ENCODE results near the gene ARL16.

Gene ARL16

DNA sequence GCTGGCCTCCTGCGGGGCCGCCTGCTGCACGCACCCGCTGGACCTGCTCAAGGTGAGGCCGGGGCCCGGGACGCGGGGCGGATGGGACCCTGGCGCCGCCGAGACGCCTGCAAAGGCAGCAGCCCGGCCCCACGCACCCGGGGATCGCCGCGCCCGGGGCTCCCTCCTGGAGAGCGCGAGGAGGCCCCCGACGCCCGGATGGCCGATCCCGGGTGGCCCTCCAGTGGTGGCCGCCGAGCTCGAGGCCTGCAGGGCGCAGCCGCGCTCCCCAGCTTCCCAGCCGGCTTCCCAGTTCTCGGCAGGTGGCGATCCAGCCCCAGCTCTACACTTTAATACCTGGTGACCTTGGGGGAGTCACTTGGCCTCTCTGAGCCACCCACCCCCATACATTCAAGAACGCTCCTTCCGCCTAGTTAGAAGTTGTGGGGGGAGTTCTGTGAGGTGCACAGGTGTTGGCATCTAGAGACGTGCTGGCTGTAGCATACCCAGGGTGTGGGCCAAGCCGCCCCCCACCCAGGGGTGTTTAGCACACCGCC lies 28.9 kb upstream of the ARL16 start:
- no peak for DNase-seq

DNA sequence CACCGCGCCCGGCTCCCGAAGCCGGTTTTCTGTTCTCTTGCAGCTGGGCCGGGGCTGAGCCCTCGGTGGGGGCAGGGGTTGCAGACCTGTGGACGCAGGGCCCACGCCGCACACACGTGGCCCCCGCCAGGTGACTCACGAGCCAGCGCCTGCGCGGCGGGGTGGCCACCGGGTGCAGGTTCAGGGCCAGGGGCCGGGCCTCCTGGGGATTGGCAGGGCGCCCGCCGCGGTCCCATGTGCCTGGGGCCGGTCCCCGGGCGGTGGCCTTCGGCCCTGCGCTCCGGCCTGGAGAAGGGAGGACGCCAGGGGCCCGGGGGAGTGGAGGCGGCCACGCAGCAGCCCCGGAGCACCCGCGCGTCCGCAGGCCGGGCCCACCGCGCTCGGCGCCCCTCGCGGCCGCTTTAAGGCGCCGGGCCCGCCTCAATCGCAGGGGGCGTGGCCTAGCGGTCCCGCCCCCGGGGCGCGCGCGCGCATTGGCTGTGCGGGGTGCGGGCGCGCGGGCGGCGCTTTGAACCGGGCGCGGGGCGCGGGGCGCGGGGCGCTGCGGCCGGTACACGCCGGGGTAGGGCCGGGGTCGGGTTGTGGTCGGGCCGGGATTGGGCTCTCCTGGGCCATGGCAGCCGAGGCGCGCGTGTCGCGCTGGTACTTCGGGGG lies 28.3 kb upstream of the ARL16 start, which contains the start of gene SLC25A10:
Gene SLC25A10, plus strand, starts transcription at position 471 of the 654 bp plus-strand sequence. Its CDS starts 143 bp downstream, at position 614.
- peak; percentile 71 for DNase-seq

DNA sequence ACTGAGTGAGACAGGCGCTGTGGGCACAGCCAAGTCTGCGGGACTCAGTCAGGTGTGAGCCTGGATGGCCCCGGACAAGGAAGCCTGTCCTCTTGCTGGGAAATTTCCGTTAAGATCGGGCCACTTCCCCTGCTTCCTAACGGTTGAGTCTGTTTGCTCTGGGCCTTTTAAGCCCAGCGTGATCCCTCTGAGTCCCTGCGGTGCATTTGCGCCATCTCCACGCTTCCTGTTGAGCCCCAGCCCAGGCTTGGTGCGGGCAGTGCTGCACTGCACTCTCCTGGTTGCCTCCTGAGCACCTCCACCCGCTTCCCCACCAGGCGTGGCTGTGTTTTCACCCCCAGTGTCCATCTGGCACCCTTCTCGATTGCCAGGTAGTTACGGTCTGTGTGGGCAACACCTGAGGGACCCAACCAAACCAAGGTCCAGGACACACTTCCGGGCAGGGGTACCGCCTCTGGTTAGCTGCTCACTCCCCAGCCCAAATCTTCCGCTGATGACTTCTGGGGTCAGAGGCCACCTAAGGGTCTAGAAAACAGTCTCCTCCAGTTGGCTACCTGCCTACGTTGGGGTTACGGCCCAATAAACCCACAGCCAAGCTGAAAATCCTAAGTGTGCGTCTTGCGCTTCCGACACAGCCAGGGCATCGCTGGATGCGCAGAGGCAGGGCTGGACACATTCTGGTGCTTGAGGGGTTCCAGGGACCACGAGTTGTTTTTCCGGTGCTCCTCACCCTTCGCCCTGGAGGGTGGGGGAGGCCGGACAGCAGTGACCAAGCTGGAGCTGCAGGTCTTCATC lies 27.1 kb upstream of the ARL16 start:
- DNase-seq: no peak

DNA sequence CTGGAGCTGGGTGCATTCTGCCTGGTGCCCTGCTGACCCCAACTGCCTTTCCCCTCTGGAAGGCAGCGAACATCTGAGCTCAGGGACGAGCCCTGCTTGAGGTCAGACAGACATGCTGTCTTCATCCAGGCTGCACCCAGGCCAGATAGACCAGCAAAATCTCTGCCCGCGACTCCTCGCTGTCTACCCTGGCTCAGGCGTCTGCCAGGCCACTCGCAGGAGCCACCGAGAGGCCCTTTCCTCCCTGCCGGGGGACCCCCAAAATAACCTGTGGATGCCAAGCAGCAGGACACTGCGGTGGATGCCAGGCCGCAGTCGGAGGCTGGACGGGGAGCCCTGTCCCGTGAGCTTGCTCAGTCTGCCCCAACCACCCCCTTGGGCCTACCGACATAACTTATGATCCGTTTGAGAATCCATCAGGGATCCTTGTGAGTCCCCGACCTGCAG lies 25.2 kb upstream of the ARL16 start:
- no peak for DNase-seq

DNA sequence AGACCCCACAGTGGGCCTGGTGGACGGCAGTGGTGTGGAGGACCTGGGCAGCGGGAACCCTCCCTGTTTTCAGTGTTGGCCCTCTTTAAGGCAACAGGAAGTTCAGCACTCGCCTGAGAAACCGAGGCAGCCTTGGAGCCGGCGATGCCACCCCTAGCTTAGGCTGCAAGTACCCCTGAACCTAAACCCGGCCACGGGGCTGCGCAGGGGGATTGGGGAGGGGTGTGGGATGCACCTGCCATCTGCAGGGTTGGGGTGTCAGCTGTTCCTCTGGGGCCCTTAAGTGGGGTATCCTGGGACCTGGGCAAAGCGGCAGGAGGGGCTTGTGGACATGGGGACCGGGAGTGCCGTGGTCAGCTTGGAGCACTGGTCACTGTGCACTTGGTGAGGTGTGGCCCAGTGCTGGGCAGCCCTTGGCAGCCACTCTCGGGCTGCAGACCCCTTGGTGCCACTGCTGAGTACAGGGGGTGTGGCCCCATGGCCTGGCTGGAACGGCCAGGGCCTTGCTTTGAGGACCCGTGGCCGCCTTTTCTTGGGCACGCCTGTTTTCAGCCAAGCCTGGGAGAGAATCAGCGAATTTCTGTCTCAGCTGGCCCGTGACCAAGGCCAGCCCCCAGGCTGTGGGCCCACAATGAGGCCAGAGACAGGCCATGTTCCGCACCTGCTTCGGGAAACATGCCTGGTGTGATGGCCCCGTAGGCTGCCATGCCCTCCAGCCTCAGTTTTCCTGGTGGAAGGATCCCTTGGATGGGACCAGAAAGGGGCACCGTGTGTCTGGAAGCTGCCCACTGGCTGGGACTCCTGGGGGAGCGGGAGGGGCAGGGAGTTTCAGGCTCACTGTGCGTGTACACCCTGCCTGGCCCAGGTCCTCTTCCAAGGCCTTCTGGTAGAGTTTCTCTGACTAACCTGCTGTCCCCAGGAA lies 24.4 kb upstream of the ARL16 start:
- no peak for DNase-seq

DNA sequence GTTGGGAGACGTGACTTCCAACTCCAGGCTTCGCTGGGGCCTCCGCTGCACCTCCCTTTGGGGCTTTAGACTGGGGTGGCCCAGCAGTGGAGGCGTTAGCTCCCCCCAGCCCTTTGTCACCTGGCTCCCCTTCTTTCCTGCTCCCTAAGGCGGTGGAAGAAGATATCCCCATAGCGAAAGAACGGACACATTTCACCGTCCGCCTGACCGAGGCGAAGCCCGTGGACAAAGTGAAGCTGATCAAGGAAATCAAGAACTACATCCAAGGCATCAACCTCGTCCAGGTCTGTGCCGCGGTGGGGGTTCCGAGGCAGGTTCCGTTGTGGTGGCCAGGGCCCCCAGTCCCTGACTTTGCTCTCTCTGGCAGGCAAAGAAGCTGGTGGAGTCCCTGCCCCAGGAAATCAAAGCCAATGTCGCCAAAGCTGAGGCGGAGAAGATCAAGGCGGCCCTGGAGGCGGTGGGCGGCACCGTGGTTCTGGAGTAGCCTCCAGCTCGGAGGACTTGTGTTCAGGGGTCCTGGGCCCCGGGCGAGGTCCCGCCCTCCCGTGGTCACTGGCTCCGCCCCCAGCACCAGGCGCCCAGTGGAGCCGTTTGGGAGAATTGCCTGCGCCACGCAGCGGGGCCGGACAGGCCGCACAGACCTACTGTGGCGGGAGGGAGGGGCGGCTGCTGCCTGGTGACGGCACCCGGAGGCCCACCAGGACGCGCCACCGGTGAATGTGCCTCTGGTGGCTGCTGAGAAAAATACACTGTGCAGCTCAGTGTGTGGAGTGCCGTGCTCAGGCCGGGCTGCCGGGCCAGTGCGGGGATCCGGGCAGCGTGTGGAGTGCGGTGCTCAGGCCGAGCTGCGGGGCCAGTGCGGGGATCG lies 23.4 kb upstream of the ARL16 start:
- DNase-seq: no peak

DNA sequence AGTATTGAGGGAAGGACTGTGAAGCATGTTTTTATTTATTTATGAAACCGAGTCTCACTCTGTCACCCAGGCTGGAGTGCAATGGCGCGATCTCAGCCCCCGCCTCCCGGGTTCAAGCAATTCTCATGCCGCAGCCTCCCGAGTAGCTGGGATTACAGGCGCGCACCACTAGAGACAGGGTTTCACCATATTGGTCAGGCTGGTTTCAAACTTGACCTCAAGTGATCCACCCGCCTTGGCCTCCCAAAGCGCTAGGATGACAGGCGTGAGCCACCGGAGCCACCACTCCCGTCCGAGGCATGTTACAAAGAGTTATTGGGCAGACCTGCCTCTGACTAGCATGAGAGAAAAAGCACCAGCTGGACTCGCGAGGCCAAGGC lies 22.6 kb upstream of the ARL16 start:
- no peak for DNase-seq

DNA sequence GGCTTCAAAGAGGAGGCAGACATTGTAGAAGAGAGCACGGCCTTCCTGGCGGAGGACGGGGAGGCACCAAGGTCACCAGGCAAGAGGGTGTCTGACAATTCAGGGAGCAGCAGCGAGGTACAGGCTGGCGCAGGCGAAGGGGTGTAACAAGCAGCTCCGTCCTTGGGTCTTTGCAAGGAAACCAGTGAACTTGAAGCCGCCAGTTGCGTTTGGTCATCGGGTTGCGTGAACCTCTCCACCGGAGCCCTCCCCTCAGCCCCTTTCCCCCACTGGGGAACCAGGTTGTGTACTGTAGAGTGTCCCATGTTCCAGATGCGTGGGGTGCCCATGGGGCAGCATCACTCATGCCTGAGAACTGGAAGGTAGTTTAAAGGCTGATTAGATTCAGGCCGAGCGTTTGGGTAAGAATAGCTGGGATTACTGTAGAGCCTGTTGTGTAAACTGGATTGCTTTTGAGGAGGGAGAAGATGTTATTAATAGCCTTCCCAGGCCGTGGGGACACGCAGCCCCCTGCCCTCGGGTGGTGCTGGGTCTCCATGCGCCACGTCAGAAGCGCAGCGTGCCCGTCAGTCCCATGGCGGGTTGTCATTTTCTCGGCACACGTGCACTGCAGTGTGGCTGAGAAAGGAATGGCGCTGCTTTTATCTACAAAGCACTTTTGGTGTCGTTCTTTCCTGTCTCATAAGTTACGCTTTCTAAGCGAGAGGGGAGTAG lies 22.1 kb upstream of the ARL16 start:
- no peak for DNase-seq

DNA sequence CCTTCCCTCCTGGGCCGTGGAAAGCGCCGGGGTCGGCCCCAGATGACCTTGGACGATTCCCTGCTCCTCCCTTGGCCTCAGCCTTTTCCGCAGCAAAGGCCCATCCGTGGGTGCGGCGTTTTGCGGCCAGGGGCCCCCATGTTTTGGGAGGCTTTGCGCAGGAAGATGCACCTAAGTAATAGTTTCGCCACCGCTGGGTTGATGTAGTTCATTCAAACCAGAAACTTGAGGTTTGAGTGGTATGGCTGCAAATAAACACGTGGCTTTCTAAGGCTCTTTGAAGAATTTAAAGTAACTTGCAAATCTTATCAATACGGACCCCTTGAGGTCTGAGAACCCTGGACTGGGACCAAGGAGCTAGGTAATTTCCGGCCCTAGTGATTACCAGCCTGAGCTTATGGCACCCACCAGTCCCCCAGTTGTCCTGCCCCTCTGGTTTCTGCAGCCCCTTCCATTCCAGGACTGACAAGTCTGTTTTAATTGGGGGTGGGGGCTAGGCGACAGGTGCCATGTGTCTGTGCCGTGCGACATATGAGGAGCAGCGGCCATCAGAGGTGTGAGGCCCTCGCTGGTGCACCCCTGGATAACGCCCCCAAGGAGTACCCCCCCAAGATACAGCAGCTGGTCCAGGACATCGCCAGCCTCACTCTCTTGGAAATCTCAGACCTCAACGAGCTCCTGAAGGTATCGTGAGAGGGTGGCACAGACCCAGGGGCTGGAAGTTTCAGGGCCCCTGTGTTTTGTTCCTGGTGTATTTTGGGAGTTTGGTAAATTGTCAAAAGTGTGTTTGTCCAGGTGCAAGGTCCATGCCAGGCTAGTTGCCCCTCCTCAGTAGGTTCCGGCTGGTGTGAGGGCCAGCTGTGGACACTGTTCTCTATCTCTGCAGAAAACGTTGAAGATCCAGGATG lies 20.4 kb upstream of the ARL16 start:
- no peak for DNase-seq

DNA sequence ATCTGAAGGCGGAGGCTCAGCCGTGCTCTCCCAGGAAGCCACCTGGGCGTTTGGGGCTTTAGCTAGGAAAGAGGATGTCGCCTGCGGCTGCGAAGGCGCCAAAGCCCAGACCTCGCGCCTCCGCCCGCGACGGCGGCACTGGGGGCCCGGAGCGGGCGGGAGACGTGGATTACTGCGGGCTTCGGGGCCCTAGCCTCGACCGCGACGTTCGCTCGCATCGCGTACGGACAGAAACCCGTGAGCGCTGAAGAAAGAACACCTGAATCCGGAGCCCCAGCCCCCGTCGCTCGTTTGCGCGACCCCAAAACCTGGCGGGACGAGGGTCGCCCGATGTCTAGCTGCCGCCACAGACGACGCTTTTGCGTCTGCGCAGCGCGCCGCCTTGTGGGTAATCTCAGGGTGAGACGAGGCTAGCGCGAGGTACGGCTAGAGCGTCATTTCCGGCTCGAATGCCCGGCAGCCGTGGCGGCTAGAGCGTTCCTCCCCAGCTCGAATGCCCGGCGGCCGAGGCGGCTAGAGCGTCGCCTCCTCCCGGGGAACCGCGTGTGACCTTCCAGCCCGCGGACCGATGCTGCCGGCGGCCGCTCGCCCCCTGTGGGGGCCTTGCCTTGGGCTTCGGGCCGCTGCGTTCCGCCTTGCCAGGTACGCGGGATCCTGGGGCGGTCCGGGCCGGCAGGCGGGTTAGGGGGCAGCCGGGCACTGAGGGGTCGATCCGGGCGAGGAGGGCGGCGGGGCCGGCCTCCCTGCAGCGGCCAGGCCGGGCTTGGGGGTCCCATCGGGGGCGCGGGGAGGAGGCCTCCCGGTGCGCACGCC lies 19.5 kb upstream of the ARL16 start, which contains the start of gene MRPL12:
Gene MRPL12, plus strand, starts transcription at position 434 of the 813 bp plus-strand sequence. Its CDS starts 135 bp downstream, at position 569.
- peak; percentile 92 for DNase-seq

DNA sequence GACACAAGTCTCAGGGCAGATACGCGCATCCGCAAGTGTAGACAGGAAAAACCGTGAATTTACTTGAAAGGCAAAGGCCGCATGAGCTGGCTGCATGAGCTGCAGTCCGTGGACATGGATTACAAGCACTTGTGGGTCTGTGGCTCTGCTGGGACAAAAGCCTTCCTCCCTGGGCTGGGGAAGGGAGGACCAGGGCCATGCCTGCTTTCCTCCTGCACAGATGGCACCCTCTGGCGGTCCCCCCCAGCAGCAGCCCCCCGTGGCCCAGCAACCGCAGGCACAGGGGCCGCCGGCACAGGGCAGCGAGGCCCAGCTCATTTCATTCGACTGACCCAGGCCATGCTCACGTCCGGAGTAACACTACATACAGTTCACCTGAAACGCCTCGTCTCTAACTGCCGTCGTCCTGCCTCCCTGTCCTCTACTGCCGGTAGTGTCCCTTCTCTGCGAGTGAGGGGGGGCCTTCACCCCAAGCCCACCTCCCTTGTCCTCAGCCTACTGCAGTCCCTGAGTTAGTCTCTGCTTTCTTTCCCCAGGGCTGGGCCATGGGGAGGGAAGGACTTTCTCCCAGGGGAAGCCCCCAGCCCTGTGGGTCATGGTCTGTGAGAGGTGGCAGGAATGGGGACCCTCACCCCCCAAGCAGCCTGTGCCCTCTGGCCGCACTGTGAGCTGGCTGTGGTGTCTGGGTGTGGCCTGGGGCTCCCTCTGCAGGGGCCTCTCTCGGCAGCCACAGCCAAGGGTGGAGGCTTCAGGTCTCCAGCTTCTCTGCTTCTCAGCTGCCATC lies 17.9 kb upstream of the ARL16 start:
- DNase-seq: no peak

DNA sequence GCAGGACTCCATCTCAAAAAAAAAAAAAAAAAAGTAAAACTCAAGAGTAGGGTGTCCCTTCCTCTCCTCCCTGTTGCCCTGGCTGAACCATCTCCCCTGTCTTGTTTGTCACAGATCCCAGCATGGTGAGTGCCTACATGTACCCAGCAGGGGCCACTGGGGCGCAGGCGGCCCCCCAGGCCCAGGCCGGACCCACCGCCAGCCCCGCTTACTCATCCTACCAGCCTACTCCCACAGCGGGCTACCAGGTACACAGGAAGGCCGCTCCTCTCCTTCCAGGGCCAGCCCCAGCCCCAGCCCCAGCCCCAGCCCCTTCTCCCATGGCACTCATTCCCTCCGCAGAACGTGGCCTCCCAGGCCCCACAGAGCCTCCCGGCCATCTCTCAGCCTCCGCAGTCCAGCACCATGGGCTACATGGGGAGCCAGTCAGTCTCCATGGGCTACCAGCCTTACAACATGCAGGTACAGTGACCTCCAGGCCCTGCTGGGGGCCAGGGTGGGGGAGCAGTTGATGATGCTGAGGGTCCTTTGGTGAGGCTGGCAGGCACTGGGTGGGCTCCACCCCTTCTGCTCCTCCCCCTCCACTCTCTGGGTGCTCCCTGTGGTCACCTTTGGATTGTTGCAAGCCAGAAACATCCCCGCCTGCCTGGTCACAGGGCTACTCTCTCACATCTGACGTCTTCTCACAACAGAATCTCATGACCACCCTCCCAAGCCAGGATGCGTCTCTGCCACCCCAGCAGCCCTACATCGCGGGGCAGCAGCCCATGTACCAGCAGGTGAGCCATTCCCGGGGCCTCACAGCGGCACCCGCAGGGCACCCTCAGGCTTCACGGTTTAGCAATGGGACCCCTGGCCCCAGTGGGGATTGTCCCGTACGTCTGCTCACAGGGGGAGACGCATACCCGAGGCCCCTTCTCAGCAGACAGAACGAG lies 17.0 kb upstream of the ARL16 start:
- no peak for DNase-seq

DNA sequence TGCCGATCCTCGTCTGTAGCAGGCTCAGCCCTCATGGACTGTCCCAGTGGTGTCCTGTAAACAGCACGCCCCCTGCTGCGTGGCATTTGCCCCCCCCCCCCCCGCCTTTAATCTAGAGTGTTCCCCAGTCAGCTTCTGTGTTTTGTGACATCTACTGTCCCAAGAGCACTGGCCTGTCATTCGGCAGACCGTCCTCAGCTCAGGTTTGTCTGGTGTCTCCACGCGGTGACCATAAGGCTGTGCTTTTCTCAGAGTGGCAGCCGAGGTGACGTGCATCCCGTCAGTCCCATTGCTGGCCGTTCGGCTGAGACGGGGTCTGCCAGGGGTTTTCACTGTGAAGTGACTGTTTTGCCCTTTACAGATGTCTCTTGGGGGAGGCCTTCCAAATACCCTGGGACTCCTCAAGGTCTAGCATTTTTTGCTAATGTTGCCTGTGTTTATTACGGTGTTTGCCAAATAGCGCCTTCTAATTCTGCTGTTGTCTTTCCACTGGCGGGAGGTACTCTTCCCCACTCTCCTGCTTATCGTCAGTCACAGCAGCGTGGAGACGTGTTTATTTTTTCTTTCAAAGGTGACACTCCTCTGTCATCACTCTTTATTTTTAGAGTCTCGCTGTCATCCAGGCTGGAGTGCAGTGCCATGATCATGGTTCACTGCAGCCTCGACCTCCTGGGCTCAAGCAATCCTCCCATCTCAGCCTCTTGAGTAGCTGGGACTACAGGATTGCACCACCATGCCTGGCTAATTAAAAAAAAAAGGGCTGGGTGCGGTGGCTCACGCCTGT lies 13.9 kb upstream of the ARL16 start:
- no peak for DNase-seq

DNA sequence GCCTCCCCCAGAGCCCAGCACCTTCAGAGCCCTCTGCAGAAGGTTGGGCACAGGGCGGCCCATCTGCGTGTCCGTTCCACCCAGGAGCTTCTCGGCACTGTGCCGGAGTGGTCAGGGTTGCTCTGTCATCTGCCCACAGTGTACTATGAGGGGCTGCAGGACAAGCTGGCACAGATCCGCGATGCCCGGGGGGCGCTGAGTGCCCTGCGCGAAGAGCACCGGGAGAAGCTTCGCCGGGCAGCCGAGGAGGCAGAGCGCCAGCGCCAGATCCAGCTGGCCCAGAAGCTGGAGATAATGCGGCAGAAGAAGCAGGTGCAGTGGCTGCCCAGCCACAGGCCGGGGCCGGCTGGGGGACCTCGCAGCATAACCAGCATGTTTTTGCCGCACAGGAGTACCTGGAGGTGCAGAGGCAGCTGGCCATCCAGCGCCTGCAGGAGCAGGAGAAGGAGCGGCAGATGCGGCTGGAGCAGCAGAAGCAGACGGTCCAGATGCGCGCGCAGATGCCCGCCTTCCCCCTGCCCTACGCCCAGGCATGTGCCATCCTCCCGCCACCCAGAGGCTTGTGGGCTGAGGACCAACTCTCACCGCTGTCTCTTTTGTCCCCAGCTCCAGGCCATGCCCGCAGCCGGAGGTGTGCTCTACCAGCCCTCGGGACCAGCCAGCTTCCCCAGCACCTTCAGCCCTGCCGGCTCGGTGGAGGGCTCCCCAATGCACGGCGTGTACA lies 12.8 kb upstream of the ARL16 start:
- no peak for DNase-seq

DNA sequence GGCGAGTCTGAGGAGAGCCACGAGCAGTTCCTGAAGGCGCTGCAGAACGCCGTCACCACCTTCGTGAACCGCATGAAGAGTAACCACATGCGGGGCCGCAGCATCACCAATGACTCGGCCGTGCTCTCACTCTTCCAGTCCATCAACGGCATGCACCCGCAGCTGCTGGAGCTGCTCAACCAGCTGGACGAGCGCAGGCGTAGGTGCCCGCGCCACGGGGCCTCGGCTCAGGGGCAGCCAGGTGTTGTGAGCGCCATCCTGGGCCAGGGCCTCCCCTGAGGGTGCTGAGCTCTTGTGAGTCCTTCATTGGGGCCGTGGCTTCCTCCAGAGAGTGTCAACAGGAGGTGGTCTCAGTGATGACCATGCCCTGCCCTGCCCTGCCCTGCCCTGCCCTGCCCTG lies 12.2 kb upstream of the ARL16 start:
- DNase-seq: no peak

DNA sequence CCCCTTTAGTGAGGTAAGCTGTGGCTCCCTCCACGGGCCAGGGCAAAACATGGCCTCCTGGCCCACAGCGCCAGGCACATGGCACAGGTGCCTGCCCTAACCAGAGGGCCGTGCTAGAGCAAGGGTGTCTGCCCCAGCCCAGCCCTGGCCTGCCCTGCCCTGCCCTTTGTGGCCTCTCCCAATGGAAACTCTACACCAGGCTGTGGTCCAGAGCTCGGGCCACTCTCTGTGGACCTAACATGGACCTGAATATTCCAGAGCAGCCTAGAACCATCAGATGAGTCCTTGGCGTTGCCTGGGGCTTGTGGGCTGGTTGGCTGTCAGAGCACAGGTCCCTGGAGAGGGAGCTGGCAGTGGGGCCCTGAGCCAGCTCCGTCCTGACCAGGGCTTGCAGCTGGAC lies 11.6 kb upstream of the ARL16 start:
- DNase-seq: no peak

Measured in NCI-H510A (cell line).